ENCODE measurements around the gene ERAS. TPM values are rescaled to one million over a fixed set of nuclear protein-coding genes. Genes with fewer than 3 reads are reported as not detected.

Gene ERAS
- total RNA-seq, 1 experiment from 2014 or later, result not detected

DNA sequence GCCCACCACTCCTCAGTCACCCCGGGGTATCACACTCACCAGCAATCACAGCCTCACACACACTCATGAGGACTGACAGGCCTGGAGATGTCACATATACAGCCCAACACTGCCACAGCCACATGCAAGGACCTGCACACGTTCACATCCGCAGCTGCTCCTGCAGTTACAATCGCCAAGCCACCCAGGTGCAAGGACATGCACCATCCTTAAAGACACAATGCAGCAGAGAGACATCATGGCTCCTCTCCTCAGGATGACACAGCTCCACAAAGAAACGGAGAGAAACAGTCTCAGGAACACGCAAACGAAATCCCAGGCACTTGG is 8.0 kb downstream of the ERAS start:
- CTCF ChIA-PET, result no interaction called here
- no peak overlapping the region for H3K4me3 ChIP-seq (replicated peaks in 1 of 2; ENCODE audit: low read depth in 1 of 2, low read length in 2 of 2)
- intact Hi-C loops (cut with micrococcal nuclease), result no loop called here

DNA sequence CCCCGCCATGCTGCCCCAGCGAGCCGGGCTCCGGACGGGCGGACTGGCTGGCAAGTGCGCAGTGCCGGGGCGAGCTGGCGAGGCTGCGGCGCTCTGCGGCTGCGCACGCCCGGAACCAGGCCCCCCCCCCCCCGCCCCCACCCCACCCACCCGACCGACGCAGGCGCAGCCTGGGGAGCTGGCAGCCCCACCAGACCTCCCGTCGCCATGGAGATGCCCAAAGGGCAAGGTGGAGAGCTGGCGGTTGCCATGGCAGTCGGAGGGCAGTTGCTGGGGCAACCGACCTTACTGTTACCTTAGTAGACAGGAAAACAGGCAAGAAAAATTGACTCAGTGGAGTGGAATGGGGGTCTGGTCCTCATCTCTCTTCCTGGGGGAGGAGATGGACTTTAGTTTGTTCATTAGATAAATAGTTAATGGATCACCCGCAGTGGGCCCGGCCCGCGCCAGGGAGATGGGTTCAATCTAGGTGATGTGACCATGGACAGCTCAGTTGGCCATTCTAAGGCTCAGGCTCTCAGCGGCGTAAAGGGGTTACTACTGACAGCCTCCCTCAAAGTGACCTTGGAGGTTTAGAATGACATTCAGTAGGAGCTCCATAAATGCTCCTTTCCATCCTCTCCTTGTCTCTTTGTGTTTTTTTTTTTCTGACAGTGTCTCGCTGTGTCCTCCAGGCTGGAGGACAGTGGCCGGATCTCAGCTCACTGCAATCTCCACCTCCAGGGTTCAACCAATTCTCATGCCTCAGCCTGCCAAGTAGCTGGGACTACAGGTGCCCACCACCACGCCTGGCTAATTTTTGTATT is 9.4 kb downstream of the ERAS start, which contains the start of gene PCSK1N:
Gene PCSK1N, minus strand, starts transcription at position 87 of the 806 bp plus-strand sequence. Its CDS starts 78 bp downstream, at position 9.
- Histone ChIP-seq H3K9ac (ENCODE audit: low read length) (no peak within 1 kb of the TSS), H3K4me2 (ENCODE audit: low read length) (no peak within 1 kb of the TSS), H3K9me2 (ENCODE audit: insufficient read depth) (no peaks in the 10 kb centered on the region), H3K4me3 (replicated peaks in 1 of 2; ENCODE audit: low read depth in 1 of 2, low read length in 2 of 2) (no peak within 1 kb of the TSS), H3K27ac (ENCODE audit: low read depth, low read length) (no peak within 1 kb of the TSS), H3K9me3 (ENCODE audit: control insufficient read depth in 1 of 2, insufficient read depth in 1 of 2, low read depth in 1 of 2, low read length in 2 of 2) (no peaks in the 10 kb centered on the region), H2AFZ (ENCODE audit: low read depth, low read length, poor library complexity, severe bottlenecking) (no peak within 1 kb of the TSS), H3K4me1 (ENCODE audit: control insufficient read depth in 1 of 2, insufficient read depth in 2 of 2, low read length in 2 of 2) (no peaks in the 10 kb centered on the region), H3K36me3 (ENCODE audit: control insufficient read depth in 1 of 2, insufficient read depth in 2 of 2, low read length in 2 of 2) (no peaks in the 10 kb centered on the region), H3K27me3 (ENCODE audit: insufficient read depth, low read length) (no peaks in the 10 kb centered on the region), H3K79me2 (ENCODE audit: insufficient read depth, low read length) (no peaks in the 10 kb centered on the region), H4K20me1 (ENCODE audit: insufficient read depth) (no peaks in the 10 kb centered on the region)
- CTCF ChIA-PET, result no interaction called here
- no peak for DNase-seq (ENCODE audit: low read depth, low spot score)
- BruUV-seq (replicated peaks), result no TSS peak
- RAD21 ChIA-PET (ENCODE audit: low non-redundant PET in 1 of 2, low total read pairs in 2 of 2, uncharacterized antibody in 2 of 2, unreplicated experiment in 2 of 2), result no interaction called here
- ATAC-seq, result no peak
- POLR2A ChIA-PET, result no interaction called here
- intact Hi-C loops (cut with micrococcal nuclease), result no loop called here
- TF ChIP-seq JUND (IDR thresholded peaks at IDR 0.05) (no peak), POLR2A (IDR thresholded peaks at IDR 0.05; ENCODE audit: borderline replicate concordance, extremely low read depth, insufficient read depth, insufficient read length) (no peak), TCF7L2 (IDR thresholded peaks at IDR 0.05; ENCODE audit: borderline replicate concordance, extremely low read depth, insufficient read depth, insufficient read length) (no peak), ZFX (IDR thresholded peaks at IDR 0.05) (no peak), CEBPB (IDR thresholded peaks at IDR 0.05; ENCODE audit: low read depth) (no peak), ELF1 (IDR thresholded peaks at IDR 0.05; ENCODE audit: borderline replicate concordance, low read depth) (no peak), ZNF274 (IDR thresholded peaks at IDR 0.05; ENCODE audit: low read depth, low read length) (no peak), RAD21 (IDR thresholded peaks at IDR 0.05; ENCODE audit: low read depth) (no peak)
- TF ChIP-seq, protein P1, sequence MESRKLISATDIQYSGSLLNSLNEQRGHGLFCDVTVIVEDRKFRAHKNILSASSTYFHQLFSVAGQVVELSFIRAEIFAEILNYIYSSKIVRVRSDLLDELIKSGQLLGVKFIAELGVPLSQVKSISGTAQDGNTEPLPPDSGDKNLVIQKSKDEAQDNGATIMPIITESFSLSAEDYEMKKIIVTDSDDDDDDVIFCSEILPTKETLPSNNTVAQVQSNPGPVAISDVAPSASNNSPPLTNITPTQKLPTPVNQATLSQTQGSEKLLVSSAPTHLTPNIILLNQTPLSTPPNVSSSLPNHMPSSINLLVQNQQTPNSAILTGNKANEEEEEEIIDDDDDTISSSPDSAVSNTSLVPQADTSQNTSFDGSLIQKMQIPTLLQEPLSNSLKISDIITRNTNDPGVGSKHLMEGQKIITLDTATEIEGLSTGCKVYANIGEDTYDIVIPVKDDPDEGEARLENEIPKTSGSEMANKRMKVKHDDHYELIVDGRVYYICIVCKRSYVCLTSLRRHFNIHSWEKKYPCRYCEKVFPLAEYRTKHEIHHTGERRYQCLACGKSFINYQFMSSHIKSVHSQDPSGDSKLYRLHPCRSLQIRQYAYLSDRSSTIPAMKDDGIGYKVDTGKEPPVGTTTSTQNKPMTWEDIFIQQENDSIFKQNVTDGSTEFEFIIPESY (IDR thresholded peaks at IDR 0.05; ENCODE audit: extremely low read depth, insufficient replicate concordance, low read length), result no peak

More for the DNA sequence above, 8.0 kb downstream of the ERAS start:
- Histone ChIP-seq H3K9me2 (ENCODE audit: insufficient read depth) (no peaks in the 10 kb centered on the region), H3K36me3 (ENCODE audit: control insufficient read depth in 1 of 2, insufficient read depth in 2 of 2, low read length in 2 of 2) (no peaks in the 10 kb centered on the region), H3K9ac (ENCODE audit: low read length) (no peak overlapping the region), H3K27ac (ENCODE audit: low read depth, low read length) (no peak overlapping the region), H3K4me1 (ENCODE audit: control insufficient read depth in 1 of 2, insufficient read depth in 2 of 2, low read length in 2 of 2) (no peaks in the 10 kb centered on the region), H3K79me2 (ENCODE audit: insufficient read depth, low read length) (no peaks in the 10 kb centered on the region), H3K4me2 (ENCODE audit: low read length) (no peak overlapping the region), H4K20me1 (ENCODE audit: insufficient read depth) (no peaks in the 10 kb centered on the region), H3K27me3 (ENCODE audit: insufficient read depth, low read length) (no peaks in the 10 kb centered on the region), H2AFZ (ENCODE audit: low read depth, low read length, poor library complexity, severe bottlenecking) (no peak overlapping the region), H3K9me3 (ENCODE audit: control insufficient read depth in 1 of 2, insufficient read depth in 1 of 2, low read depth in 1 of 2, low read length in 2 of 2) (no peaks in the 10 kb centered on the region)
- ChIA-PET POLR2A (no interaction called here), RAD21 (ENCODE audit: low non-redundant PET in 1 of 2, low total read pairs in 2 of 2, uncharacterized antibody in 2 of 2, unreplicated experiment in 2 of 2) (no interaction called here)
- ATAC-seq (no peak), DNase-seq (ENCODE audit: low read depth, low spot score) (no peak)
- TF ChIP-seq, protein P2, sequence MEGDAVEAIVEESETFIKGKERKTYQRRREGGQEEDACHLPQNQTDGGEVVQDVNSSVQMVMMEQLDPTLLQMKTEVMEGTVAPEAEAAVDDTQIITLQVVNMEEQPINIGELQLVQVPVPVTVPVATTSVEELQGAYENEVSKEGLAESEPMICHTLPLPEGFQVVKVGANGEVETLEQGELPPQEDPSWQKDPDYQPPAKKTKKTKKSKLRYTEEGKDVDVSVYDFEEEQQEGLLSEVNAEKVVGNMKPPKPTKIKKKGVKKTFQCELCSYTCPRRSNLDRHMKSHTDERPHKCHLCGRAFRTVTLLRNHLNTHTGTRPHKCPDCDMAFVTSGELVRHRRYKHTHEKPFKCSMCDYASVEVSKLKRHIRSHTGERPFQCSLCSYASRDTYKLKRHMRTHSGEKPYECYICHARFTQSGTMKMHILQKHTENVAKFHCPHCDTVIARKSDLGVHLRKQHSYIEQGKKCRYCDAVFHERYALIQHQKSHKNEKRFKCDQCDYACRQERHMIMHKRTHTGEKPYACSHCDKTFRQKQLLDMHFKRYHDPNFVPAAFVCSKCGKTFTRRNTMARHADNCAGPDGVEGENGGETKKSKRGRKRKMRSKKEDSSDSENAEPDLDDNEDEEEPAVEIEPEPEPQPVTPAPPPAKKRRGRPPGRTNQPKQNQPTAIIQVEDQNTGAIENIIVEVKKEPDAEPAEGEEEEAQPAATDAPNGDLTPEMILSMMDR (IDR thresholded peaks at IDR 0.05 in 2 of 3, conservative IDR thresholded peaks at IDR 0.05 in 1 of 3; ENCODE audit: borderline replicate concordance in 1 of 3, insufficient read depth in 1 of 3, low read depth in 2 of 3, low read length in 2 of 3), result no peak
- TF ChIP-seq ZFX (IDR thresholded peaks at IDR 0.05) (no peak), CBX3 (IDR thresholded peaks at IDR 0.05; ENCODE audit: low read depth) (no peak), POLR2A (IDR thresholded peaks at IDR 0.05; ENCODE audit: borderline replicate concordance, extremely low read depth, insufficient read depth, insufficient read length) (no peak), POLR2AphosphoS5 (IDR thresholded peaks at IDR 0.05; ENCODE audit: low read depth, low read length) (no peak), EGR1 (IDR thresholded peaks at IDR 0.05; ENCODE audit: low read depth) (no peak), EZH2phosphoT487 (IDR thresholded peaks at IDR 0.05; ENCODE audit: borderline replicate concordance) (no peak)
- no TSS peak for BruUV-seq (replicated peaks)

All from HCT116 (cell line).